OCI-LY7 (cell line): ENCODE results near the gene FOXL2. TPM values are rescaled to one million over a fixed set of nuclear protein-coding genes. Genes with fewer than 3 reads are reported as not detected.

ENCODE experiments used
- BruUV-seq: library from RNA; stranded (reverse); fragments of 400-500 nt; replicated peaks from 2 replicates; lab custom pipeline; 2021; lab: Mats Ljungman, UMichigan
- CTCF ChIA-PET: fragments of 300-600 bp; sonication (Branson Sonifier 250); formaldehyde crosslinking; loops from one replicate; lab custom pipeline; 2022; ENCODE audit warnings: antibody characterized with exemption; ENCODE audit not compliant: unreplicated experiment; lab: Charles Lee
- POLR2A ChIA-PET: fragments of 300-600 bp; sonication (Branson Sonifier 250); formaldehyde crosslinking; loops from one replicate; lab custom pipeline; 2022; ENCODE audit warnings: antibody characterized with exemption; lab: Charles Lee
- DNase-seq: peaks from one replicate; pipeline ENCODE4 v3.0.0-alpha.2; 2015; ENCODE audit warnings: low spot score
- H2AFZ ChIP-seq: fragments of 200-600 bp; sonication (generic), shearing (Covaris generic); 2 replicates; pipeline ENCODE4 v1.6.1; 2014; ENCODE audit warnings: mild to moderate bottlenecking, antibody characterized with exemption, low read length, moderate library complexity
- H3K27ac ChIP-seq: fragments of 200-600 bp; sonication (generic); 2 replicates; pipeline ENCODE4 v1.5.1; 2014; ENCODE audit warnings: mixed run types, low read depth, mild to moderate bottlenecking, moderate library complexity, low read length, inconsistent platforms; ENCODE audit not compliant: poor library complexity, severe bottlenecking
- H3K36me3 ChIP-seq: fragments of 200-600 bp; sonication (generic); 2 replicates; pipeline ENCODE4 v1.6.1; 2014; ENCODE audit warnings: mild to moderate bottlenecking, antibody characterized with exemption, low read length, moderate library complexity, mixed read lengths; ENCODE audit not compliant: insufficient read depth
- H3K4me1 ChIP-seq: fragments of 200-600 bp; sonication (generic); 2 replicates; pipeline ENCODE4 v1.5.1; 2014; ENCODE audit warnings: mild to moderate bottlenecking, low read length; ENCODE audit not compliant: insufficient read depth, poor library complexity, severe bottlenecking
- H3K4me2 ChIP-seq: fragments of 200-600 bp; sonication (generic); 2 replicates; pipeline ENCODE4 v1.6.1; 2014; ENCODE audit warnings: mild to moderate bottlenecking, low read length
- H3K4me3 ChIP-seq: fragments of 200-600 bp; sonication (generic); 2 replicates; pipeline ENCODE4 v1.5.1; 2014; ENCODE audit warnings: mild to moderate bottlenecking, low read depth, low read length; ENCODE audit not compliant: poor library complexity, severe bottlenecking
- H3K79me2 ChIP-seq: fragments of 200-600 bp; sonication (generic); 2 replicates; pipeline ENCODE4 v1.6.1; 2016; ENCODE audit warnings: low read depth, mild to moderate bottlenecking, low read length, moderate library complexity, mixed read lengths; ENCODE audit not compliant: insufficient read depth
- H3K9me2 ChIP-seq: fragments of 200-600 bp; sonication (generic); 2 replicates; pipeline ENCODE4 v1.6.1; 2016; ENCODE audit warnings: mild to moderate bottlenecking, low read length, mixed read lengths; ENCODE audit not compliant: insufficient read depth
- H3K9me3 ChIP-seq: fragments of 200-600 bp; sonication (generic); 2 replicates; pipeline ENCODE4 v1.6.1; 2014; ENCODE audit warnings: mild to moderate bottlenecking, mixed run types, low read length, mixed read lengths
- H4K20me1 ChIP-seq: fragments of 200-600 bp; sonication (generic); 2 replicates; pipeline ENCODE4 v1.6.1; 2014; ENCODE audit warnings: mild to moderate bottlenecking, antibody characterized with exemption, low read length, moderate library complexity, mixed read lengths; ENCODE audit not compliant: insufficient read depth
- CTCF ChIP-seq: fragments of 200-600 bp; sonication (generic); conservative IDR thresholded peaks from 2 replicates; pipeline ENCODE4 v1.5.1; 2014; ENCODE audit warnings: mild to moderate bottlenecking, antibody characterized with exemption, low read length, moderate library complexity, mixed read lengths
- EZH2phosphoT487 ChIP-seq: fragments of 200-600 bp; sonication (generic); IDR thresholded peaks from 2 replicates; pipeline ENCODE4 v1.6.1; 2018; ENCODE audit warnings: low read depth, borderline replicate concordance, mild to moderate bottlenecking, mixed run types, antibody characterized with exemption, low read length, moderate library complexity, mixed read lengths
- intact Hi-C: fragments of 100-400 bp; cut with micrococcal nuclease; formaldehyde crosslinking; loops from one replicate; pipeline ENCODE4 v1.10.0; 2022; ENCODE audit not compliant: unreplicated experiment
- total RNA-seq, 2 experiments: library from RNA; depleted of rRNA in 1 of 2; stranded (reverse); fragments of >200 nt in 1 of 2; shearing (Covaris generic) in 1 of 2; gene quantifications; 2 replicates each; pipeline ENCODE4 v1.2.3, GENCODE V29; 2014 to 2022

The FOXL2 gene
- total RNA-seq, 2 experiments from 2014 or later = not detected

- POLR2A ChIA-PET = no interaction called here
- no peak overlapping the region for H3K4me3 ChIP-seq
- CTCF ChIA-PET = no interaction called here
These were observed 951 bp downstream of the FOXL2 start for GRCh38 chr3:138945709-138946662.

GRCh38 chr3:138944929-138945708, 1.8 kb downstream of the FOXL2 start:
- H3K27ac ChIP-seq = no peak overlapping the region
- no peaks in the 10 kb centered on the region for H4K20me1 ChIP-seq
- no peaks in the 10 kb centered on the region for H3K4me1 ChIP-seq
- no peak overlapping the region for H2AFZ ChIP-seq
- no peaks in the 10 kb centered on the region for H3K9me3 ChIP-seq
- CTCF ChIA-PET = no interaction called here
- intact Hi-C loops = no loop called here
- no TSS peak for BruUV-seq
- H3K4me2 ChIP-seq = no peak overlapping the region
- no peak for TF ChIP-seq EZH2phosphoT487
- TF ChIP-seq CTCF = no peak
- no peak overlapping the region for H3K4me3 ChIP-seq
- DNase-seq = no peak
- no peaks in the 10 kb centered on the region for H3K36me3 ChIP-seq
- no peaks in the 10 kb centered on the region for H3K9me2 ChIP-seq
- POLR2A ChIA-PET = no interaction called here
- no peaks in the 10 kb centered on the region for H3K79me2 ChIP-seq

More at GRCh38 chr3:138945709-138946662, 951 bp downstream of the FOXL2 start:
- no peaks in the 10 kb centered on the region for H3K36me3 ChIP-seq
- no peak for DNase-seq
- no peaks in the 10 kb centered on the region for H3K4me1 ChIP-seq
- no peak overlapping the region for H3K4me2 ChIP-seq
- no peaks in the 10 kb centered on the region for H3K9me2 ChIP-seq
- H2AFZ ChIP-seq = no peak overlapping the region
- no TSS peak for BruUV-seq
- no peaks in the 10 kb centered on the region for H3K79me2 ChIP-seq
- no peak for TF ChIP-seq EZH2phosphoT487
- no peak for TF ChIP-seq CTCF
- H4K20me1 ChIP-seq = no peaks in the 10 kb centered on the region
- H3K27ac ChIP-seq = no peak overlapping the region
- no peaks in the 10 kb centered on the region for H3K9me3 ChIP-seq
- intact Hi-C loops = no loop called here
